Measurements from ENCODE around the gene PRDX1. TPM values are rescaled to one million over a fixed set of nuclear protein-coding genes. Genes with fewer than 3 reads are reported as not detected.

The PRDX1 gene
- 100 to 1,000 TPM; 194 to 363 (median 269) TPM for total RNA-seq

- peak; percentile 97 for ATAC-seq (ENCODE audit: low FRiP score)
- DNase-seq (ENCODE audit: low spot score), result peak; percentile 99
- no peak for TF ChIP-seq CTCF (IDR thresholded peaks at IDR 0.05)
These were observed at the start of gene PRDX1 for GRCh38 chr1:45521413-45522323. TSS of gene PRDX1 (minus strand) at chr1:45521884. CDS start at chr1:45519043, 2,841 bp downstream.

- no peak for TF ChIP-seq CTCF (IDR thresholded peaks at IDR 0.05)
- DNase-seq (ENCODE audit: low spot score), result no peak
- no peak for ATAC-seq (ENCODE audit: low FRiP score)
These were observed 48.9 kb upstream of the PRDX1 start for GRCh38 chr1:45570631-45571030.

- peak; percentile 90 for ATAC-seq (ENCODE audit: low FRiP score)
- peak; percentile 48 for DNase-seq (ENCODE audit: low spot score)
- TF ChIP-seq CTCF (IDR thresholded peaks at IDR 0.05), result peak in 1 of 3 donors; percentile 88
These were observed 48.4 kb upstream of the PRDX1 start for GRCh38 chr1:45569962-45570581.

GRCh38 chr1:45569571-45569961, 47.9 kb upstream of the PRDX1 start:
- no peak for TF ChIP-seq CTCF (IDR thresholded peaks at IDR 0.05)
- ATAC-seq (ENCODE audit: low FRiP score), result no peak
- no peak for DNase-seq (ENCODE audit: low spot score)

- ATAC-seq (ENCODE audit: low FRiP score), result no peak
- DNase-seq (ENCODE audit: low spot score), result no peak
- TF ChIP-seq CTCF (IDR thresholded peaks at IDR 0.05), result no peak
These were observed 46.7 kb upstream of the PRDX1 start for GRCh38 chr1:45568421-45568820.

- ATAC-seq (ENCODE audit: low FRiP score) (no peak), DNase-seq (ENCODE audit: low spot score) (no peak)
- TF ChIP-seq CTCF (IDR thresholded peaks at IDR 0.05), result no peak
These were observed 46.2 kb upstream of the PRDX1 start for GRCh38 chr1:45567911-45568310.

Data from omental fat pad (tissue), 4 donors.